ENCODE results near the gene GP9. TPM values are rescaled to one million over a fixed set of nuclear protein-coding genes. Genes with fewer than 3 reads are reported as not detected.

GP9 gene
- not detected in 2 replicates for total RNA-seq (2021)
- long read RNA-seq: 0 reads

DNA sequence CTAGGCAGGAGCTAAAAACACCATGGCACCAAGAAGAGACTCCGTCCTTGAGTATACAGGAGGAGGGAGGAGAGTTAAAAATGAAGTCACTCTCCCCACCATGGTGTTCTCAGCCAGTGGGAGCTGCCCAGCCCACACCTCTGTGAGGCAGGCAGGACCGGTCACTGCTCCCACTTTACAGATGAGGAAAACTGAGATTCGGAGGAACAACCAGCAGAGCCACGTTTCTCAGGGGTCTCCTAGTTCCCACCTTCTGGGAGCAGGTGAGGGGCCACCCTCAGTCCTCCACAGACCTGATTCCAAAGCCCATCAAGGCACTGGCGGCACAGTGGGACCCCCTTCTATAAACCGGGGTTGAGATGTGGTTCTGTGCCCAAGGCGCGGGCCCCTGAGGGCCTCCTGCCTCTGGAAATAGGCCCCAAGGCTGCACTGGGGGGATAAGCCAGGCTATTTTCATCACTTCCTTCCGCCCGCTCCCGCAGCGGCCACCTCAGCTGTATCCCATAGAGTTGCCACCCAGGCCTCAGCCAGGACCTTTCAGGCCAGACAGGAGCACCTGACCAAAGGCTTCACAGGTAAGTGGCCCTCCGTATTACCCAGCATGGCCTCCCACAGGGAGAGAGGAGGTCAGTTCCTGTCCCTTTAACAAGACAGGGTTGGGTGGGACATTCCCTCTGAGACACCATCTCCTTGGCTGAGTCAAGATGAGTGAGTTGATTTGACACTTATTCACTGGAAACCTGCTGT, at the start of gene GP9:
GP9 (plus strand) TSS at position 504 of the 747 bp plus-strand sequence. CDS start 961 bp downstream, outside the sequence.
- no CpG with 5 or more reads among the region's 13 CpGs for WGBS (ENCODE audit: extremely low coverage, insufficient read length, low lambda C conversion rate)
- DNase-seq: no peak

More for the DNA sequence above, at the start of gene GP9:
- H3K23me2 ChIP-seq (ENCODE audit: insufficient read length, low read depth, low read length, poor library complexity, severe bottlenecking): no peaks in the 10 kb centered on the region
- no peak within 1 kb of the TSS for H4K8ac ChIP-seq (replicated peaks; ENCODE audit: insufficient read length, low read depth, low read length)
- no peak within 1 kb of the TSS for H2BK20ac ChIP-seq (ENCODE audit: low read depth, low read length, poor library complexity, severe bottlenecking)
- H3K23ac ChIP-seq (ENCODE audit: insufficient read length, low read depth, low read length): no peak within 1 kb of the TSS
- H4K20me1 ChIP-seq (ENCODE audit: control insufficient read depth, insufficient read depth, insufficient read length): no peaks in the 10 kb centered on the region
- no peak within 1 kb of the TSS for H3K9ac ChIP-seq (ENCODE audit: extremely low read depth, insufficient read length, low read length)
- H2BK120ac ChIP-seq (ENCODE audit: low read depth, low read length, poor library complexity, severe bottlenecking): no peak within 1 kb of the TSS
- H3K4me1 ChIP-seq (ENCODE audit: insufficient read depth, low read length): no peaks in the 10 kb centered on the region
- Mint-ChIP-seq H3K4me3 (no peak within 1 kb of the TSS), H3K27ac (no peak within 1 kb of the TSS), H3K9me3 (no peaks in the 10 kb centered on the region), H3K4me1 (peaks cover 2 to 6% of the 10 kb centered on the region in 2 experiments; a peak in 3 of 4 replicates), H3K36me3 (ENCODE audit: insufficient read depth in 1 of 3, low read depth in 3 of 3) (no peaks in the 10 kb centered on the region), H3K27me3 (ENCODE audit: low read depth) (peaks cover 7% of the 10 kb centered on the region)
- H4K91ac ChIP-seq (ENCODE audit: insufficient read length, low read depth, low read length): no peak within 1 kb of the TSS
- no peak within 1 kb of the TSS for H2BK12ac ChIP-seq (ENCODE audit: insufficient read length, low read depth, low read length)
- H2AFZ ChIP-seq (ENCODE audit: low read length): no peak within 1 kb of the TSS
- no peaks in the 10 kb centered on the region for H3K27me3 ChIP-seq (ENCODE audit: insufficient read depth, low read length)
- H2AK5ac ChIP-seq (ENCODE audit: insufficient read length, low read length): no peak within 1 kb of the TSS
- no peak within 1 kb of the TSS for H3K27ac ChIP-seq (ENCODE audit: insufficient read length, low read depth, low read length)
- TF ChIP-seq, protein P1, sequence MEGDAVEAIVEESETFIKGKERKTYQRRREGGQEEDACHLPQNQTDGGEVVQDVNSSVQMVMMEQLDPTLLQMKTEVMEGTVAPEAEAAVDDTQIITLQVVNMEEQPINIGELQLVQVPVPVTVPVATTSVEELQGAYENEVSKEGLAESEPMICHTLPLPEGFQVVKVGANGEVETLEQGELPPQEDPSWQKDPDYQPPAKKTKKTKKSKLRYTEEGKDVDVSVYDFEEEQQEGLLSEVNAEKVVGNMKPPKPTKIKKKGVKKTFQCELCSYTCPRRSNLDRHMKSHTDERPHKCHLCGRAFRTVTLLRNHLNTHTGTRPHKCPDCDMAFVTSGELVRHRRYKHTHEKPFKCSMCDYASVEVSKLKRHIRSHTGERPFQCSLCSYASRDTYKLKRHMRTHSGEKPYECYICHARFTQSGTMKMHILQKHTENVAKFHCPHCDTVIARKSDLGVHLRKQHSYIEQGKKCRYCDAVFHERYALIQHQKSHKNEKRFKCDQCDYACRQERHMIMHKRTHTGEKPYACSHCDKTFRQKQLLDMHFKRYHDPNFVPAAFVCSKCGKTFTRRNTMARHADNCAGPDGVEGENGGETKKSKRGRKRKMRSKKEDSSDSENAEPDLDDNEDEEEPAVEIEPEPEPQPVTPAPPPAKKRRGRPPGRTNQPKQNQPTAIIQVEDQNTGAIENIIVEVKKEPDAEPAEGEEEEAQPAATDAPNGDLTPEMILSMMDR (conservative IDR thresholded peaks at IDR 0.05): no peak
- no peaks in the 10 kb centered on the region for H3K79me2 ChIP-seq (ENCODE audit: insufficient read depth, low read length)
- H2BK5ac ChIP-seq (ENCODE audit: insufficient read length, low read length): no peak within 1 kb of the TSS
- H4K5ac ChIP-seq (ENCODE audit: insufficient read length, low read depth, low read length): no peak within 1 kb of the TSS
- H2BK15ac ChIP-seq (ENCODE audit: low read depth, low read length): no peak within 1 kb of the TSS
- H3K18ac ChIP-seq (ENCODE audit: insufficient read length, low read depth, low read length): no peak within 1 kb of the TSS
- no peak within 1 kb of the TSS for H3K56ac ChIP-seq (ENCODE audit: insufficient read length, low read depth, low read length)
- H3K4me2 ChIP-seq (ENCODE audit: insufficient read depth, insufficient read length, low read length): no peak within 1 kb of the TSS
- H3K14ac ChIP-seq (ENCODE audit: insufficient read depth, low read length): no peak within 1 kb of the TSS; the same call in 1 of the 2 replicates
- no peak within 1 kb of the TSS for H3K4ac ChIP-seq (ENCODE audit: low read depth, low read length)
- no peak within 1 kb of the TSS for H3T11ph ChIP-seq (ENCODE audit: low read length)
- no peaks in the 10 kb centered on the region for H3K9me3 ChIP-seq (ENCODE audit: control insufficient read depth, low read depth, low read length)
- no peaks in the 10 kb centered on the region for H3K79me1 ChIP-seq (ENCODE audit: insufficient read depth, low read depth, low read length, poor library complexity, severe bottlenecking)

Measured in H9 (cell line).